Kidney (tissue), 14 donors: Measurements from ENCODE around the gene LPCAT2. TPM values are rescaled to one million over a fixed set of nuclear protein-coding genes. Genes with fewer than 3 reads are reported as not detected.
A peak's percentile ranks its signal among the peaks of the same experiment; 100 is the strongest.

ENCODE experiments used
- DNase-seq, 5 donors: peaks; one replicate each; pipeline ENCODE4 v3.0.0-alpha.2; 2013 to 2020
- FAIRE-seq: peaks from 2 replicates; lab custom pipeline; 2012; peaks lifted over from hg19 to GRCh38; lab: Jason Lieb, UNC
- H3K27ac ChIP-seq, 2 donors: one replicate each; pipeline ENCODE4 v1.7.0; 2013; ENCODE audit warnings: low read depth in 2 of 2, low read length in 2 of 2, inconsistent platforms in 1 of 2
- H3K27me3 ChIP-seq: one replicate; pipeline ENCODE4 v1.7.1; 2013; ENCODE audit warnings: low read length, inconsistent platforms; ENCODE audit not compliant: control insufficient read depth, insufficient read depth
- H3K36me3 ChIP-seq, 3 donors: one replicate each; pipeline versions ENCODE4 v1.7.0 to v1.7.1; 2013; ENCODE audit warnings: low read length in 3 of 3, control low read depth in 1 of 3, inconsistent platforms in 1 of 3; ENCODE audit not compliant: insufficient read depth in 3 of 3, control insufficient read depth in 2 of 3
- H3K4me1 ChIP-seq, 3 donors: one replicate each; pipeline versions ENCODE4 v1.7.0 to v1.7.1; 2013; ENCODE audit warnings: low read length in 3 of 3, inconsistent platforms in 1 of 3, low read depth in 1 of 3; ENCODE audit not compliant: control insufficient read depth in 2 of 3, insufficient read depth in 2 of 3
- H3K4me3 ChIP-seq, 3 donors: one replicate each; pipeline versions ENCODE4 v1.7.0 to v1.8.1; 2013; ENCODE audit warnings: low read length in 3 of 3, control low read depth in 1 of 3, inconsistent platforms in 1 of 3
- H3K9ac ChIP-seq, 3 donors: one replicate each; pipeline versions ENCODE4 v1.7.0 to v1.7.1; 2013; ENCODE audit warnings: low read length in 3 of 3, control low read depth in 1 of 3, inconsistent platforms in 1 of 3
- H3K9me3 ChIP-seq, 3 donors: one replicate each; pipeline versions ENCODE4 v1.7.0 to v1.7.1; 2013; ENCODE audit warnings: low read length in 3 of 3, control low read depth in 1 of 3, inconsistent platforms in 1 of 3; ENCODE audit not compliant: control insufficient read depth in 2 of 3, insufficient read depth in 1 of 3
- CTCF ChIP-seq: IDR thresholded peaks from 3 replicates; pipeline ENCODE4 v1.5.1; 2012; ENCODE audit warnings: mild to moderate bottlenecking, moderate library complexity, borderline replicate concordance; ENCODE audit not compliant: insufficient read depth; ENCODE audit errors: extremely low read depth
- intact Hi-C: fragments of 100-400 bp; cut with DNase I; formaldehyde crosslinking; loops from one replicate; pipeline ENCODE4 v1.11.1; 2022
- polyA plus RNA-seq: library from polyadenylated mRNA; stranded (reverse); fragments of 350-450 nt; fragmentation: Illumina TruSeq; extraction: RNeasy Lipid Tissue Mini Kit (QIAGEN cat#74804); gene quantifications from one replicate; pipeline ENCODE4 v1.2.3, GENCODE V29; 2014; ENCODE audit warnings: low read depth, low replicate concordance; ENCODE audit not compliant: insufficient read depth
- total RNA-seq: library from RNA; stranded (reverse); fragmentation: NEBNext Ultra II Directional; extraction: Animal tissue kit (Norgen Biotek cat#: 25700); gene quantifications from one replicate; pipeline ENCODE4 v1.2.1, GENCODE V29; 2021
- donor health status: control.
- donor health status: control.
- donor health status: control.
- donor health status: control.
- donor health status: control.
- donor health status: DM: yes; HTN: yes; CAD: no.
- donor health status: Normal renal cell carcinoma (clear cell type).

Gene LPCAT2
- total and polyA plus RNA-seq, 2 donors from 2014 or later: 7.7 to 20.6 TPM

DNA sequence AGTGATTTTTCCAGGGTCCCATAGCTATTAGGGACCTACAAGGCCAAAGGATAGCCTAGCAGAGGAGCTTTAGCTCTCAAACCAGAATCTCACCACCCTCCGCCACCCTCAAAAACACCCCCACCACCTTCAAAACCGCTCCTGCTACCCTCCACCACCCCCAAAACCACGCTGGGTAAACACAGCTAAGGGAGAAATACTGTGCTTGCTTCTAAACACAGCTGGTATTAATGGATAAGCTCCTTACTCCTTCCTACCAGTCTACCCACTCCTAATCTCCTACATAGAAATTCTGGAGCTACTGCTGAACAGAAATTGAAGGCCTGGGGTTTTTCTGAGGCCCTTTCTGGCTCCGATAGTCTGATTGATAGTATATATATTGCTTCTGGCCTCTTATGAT lies 2.2 kb upstream of the LPCAT2 start:
- no peaks in the 10 kb centered on the region for H3K9me3 ChIP-seq
- no peak for TF ChIP-seq CTCF
- no peaks in the 10 kb centered on the region for H3K27me3 ChIP-seq
- no peak overlapping the region for H3K9ac ChIP-seq
- FAIRE-seq: no peak
- peaks cover 0 to 24% (median 14%) of the 10 kb centered on the region in 3 donors for H3K4me1 ChIP-seq
- H3K27ac ChIP-seq: no peak overlapping the region
- H3K4me3 ChIP-seq: no peak overlapping the region
- intact Hi-C loops: no loop called here
- no peaks in the 10 kb centered on the region for H3K36me3 ChIP-seq
- no peak for DNase-seq

DNA sequence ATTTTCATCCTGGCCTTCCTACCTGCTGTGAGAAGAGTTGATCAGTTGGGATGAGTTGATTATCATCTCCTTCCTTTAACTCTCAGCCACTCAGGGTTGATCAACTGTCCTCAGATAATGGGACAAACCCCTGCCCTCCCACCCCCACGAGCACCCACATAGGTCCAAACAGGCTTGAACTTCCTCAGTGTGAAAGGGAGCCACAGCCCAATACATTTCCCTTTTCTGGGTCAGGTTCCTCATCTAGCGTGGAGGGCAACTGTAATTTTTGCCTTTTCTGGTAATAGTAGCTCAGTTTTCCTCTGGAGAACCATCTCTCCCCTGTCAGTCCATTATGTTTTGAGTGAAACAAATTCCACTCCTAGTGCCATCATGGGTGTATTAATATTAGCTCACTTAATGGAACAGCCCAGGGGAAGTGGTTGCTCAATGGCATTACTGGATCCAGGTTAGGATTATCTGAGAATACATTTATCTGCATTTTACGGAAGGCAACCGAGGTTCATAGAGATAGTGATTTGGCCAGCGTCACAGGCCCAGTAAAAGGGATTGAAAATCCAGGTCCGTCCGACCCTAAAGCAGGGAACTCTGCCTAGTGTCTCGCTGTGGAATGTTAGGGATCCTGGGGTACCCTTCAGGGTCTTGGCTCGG lies 476 bp upstream of the LPCAT2 start:
- H3K4me1 ChIP-seq: peaks cover 0 to 9% (median 6%) of the 10 kb centered on the region in 3 donors
- peak in 1 of 5 donors; percentile 19 for DNase-seq
- H3K4me3 ChIP-seq: peak overlapping the region in 2 of 3 donors; percentile 7 to 58
- no peak overlapping the region for H3K27ac ChIP-seq
- no peak for FAIRE-seq
- H3K9ac ChIP-seq: no peak overlapping the region
- H3K27me3 ChIP-seq: no peaks in the 10 kb centered on the region
- no peaks in the 10 kb centered on the region for H3K36me3 ChIP-seq
- no peaks in the 10 kb centered on the region for H3K9me3 ChIP-seq
- intact Hi-C loops: no loop called here
- TF ChIP-seq CTCF: no peak

DNA sequence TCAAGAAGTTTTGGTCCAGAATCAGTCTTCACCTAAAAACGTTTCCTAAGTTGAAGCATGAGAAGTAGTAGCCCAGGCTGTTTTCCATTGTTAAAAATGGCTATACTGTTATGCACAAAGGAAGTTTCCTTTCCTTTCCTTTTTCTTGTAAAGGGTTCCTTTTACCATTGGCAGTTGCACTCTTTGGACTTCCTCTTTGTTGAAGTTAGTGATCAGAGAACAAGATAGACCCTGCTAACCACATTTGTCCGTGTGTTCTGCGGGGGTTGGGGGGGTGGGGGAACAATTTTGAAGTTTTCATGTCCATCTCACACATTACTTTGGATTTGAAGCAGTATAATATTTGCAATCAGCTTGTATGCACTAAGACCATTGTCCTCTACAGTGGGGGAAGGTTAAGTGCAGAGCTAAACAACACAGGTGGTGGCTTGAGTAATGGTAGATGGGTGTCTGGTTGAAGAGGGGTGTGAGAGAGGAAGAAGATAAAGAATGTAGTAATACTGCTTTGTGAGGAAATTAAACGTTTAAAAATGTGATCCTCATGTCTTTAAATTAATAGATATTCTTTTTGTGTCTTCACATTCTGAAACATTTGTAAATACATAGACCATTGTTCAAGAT lies 1.4 kb downstream of the LPCAT2 start:
- peaks cover 0 to 2% (median 0%) of the 10 kb centered on the region in 3 donors for H3K4me1 ChIP-seq
- FAIRE-seq (no peak), DNase-seq (no peak)
- intact Hi-C loops: no loop called here
- peak overlapping the region; percentile 34 to 62 (median 58) for H3K4me3 ChIP-seq
- no peak overlapping the region for H3K27ac ChIP-seq
- H3K27me3 ChIP-seq: no peaks in the 10 kb centered on the region
- no peak for TF ChIP-seq CTCF
- H3K9ac ChIP-seq: no peak overlapping the region
- no peaks in the 10 kb centered on the region for H3K36me3 ChIP-seq
- no peaks in the 10 kb centered on the region for H3K9me3 ChIP-seq
